Mucosa of gallbladder (tissue), 1 donor: ENCODE data around the gene DSTYK. TPM values are rescaled to one million over a fixed set of nuclear protein-coding genes. Genes with fewer than 3 reads are reported as not detected.
"Not testable (repeated sequence)": the region's sequence is repeated elsewhere in the genome, so short reads cannot be mapped to it uniquely, and the experiment has no call there.

Source experiments
- DNase-seq: peaks from one replicate; pipeline ENCODE4 v3.0.0-alpha.2; 2020; ENCODE audit warnings: low spot score
- total RNA-seq: library from RNA; stranded (reverse); gene quantifications from one replicate; pipeline ENCODE4 v1.2.1, GENCODE V29; 2021
- donor health status: DM: no; HTN: no; CAD: no.

The DSTYK gene
- total RNA-seq, 1 donor from 2014 or later, result 12.4 TPM

DNA sequence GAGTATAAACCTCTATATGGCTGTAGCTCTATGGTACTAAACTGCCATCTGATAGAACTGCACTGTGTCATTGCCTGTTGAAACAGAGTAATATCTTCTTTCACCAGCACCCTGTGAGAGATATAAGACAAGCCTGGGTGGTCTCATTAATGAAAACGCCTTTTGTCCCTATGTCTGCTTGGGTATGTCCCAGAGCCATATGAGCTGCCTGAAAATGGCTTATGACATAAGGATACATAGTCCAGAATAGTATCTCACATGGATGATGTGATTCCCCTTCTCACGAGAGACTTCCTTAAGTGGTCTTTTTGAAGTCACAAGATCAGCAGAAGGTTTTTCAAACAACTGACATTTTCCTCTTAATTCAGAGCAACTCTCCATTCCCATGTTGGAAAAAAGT, 8.9 kb upstream of the DSTYK start:
- no peak for DNase-seq

DNA sequence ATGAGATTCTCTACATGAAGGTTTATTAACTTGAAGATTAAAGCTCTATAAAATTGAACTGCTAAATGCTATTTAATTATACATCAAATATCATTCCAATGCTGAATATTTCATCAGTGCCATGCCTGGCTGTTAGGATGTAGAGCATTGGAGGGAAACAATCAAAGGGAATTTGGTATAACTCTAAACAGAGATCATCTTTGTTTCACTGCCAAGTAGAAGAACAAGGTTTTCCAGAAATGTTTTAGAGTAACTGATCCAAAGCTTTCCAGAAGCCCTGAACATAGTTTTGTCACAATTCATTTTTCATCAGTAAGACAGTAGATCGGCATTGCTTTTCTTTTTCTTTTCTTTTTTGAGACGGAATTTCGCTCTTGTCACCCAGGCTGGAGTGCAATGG, 5.9 kb upstream of the DSTYK start:
- DNase-seq, result no peak

DNA sequence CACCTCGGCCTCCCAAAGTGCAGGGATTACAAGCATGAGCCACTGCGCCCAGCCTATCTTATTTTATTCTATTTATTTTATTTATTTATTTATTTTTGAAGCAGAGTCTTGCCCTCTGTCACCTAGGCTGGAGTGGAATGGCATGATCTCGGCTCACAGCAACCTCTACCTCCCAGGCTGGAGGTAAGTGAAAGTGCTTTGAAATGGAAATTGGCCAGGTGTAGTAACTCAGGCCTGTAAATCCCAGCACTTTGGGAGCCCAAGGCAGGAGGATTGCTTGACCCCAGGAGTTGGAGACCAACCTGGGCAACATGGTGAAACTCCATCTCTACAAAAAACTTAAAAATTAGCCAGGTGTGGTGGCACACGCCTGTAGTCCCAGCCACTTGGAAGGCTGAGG, 5.1 kb upstream of the DSTYK start:
- DNase-seq, result no peak

DNA sequence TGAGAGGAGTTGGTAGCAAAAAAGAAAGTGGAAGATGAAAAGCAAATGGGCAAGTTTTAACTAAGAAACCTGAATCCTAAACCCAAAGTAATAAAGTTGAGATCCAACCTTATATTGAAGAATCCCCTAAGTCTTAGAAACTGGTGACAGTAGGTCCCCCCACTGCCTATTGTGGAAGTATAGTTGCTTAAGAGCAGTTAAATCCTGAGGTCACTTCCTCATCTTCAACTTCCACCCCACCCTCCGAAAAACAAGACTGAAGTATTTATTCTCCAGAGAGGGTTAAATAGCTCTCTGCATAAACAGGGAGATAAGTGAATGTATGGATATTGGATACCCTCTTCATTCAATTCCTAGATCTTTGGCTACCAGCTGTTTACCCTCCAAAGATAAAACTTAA, 3.3 kb upstream of the DSTYK start:
- DNase-seq, result no peak

DNA sequence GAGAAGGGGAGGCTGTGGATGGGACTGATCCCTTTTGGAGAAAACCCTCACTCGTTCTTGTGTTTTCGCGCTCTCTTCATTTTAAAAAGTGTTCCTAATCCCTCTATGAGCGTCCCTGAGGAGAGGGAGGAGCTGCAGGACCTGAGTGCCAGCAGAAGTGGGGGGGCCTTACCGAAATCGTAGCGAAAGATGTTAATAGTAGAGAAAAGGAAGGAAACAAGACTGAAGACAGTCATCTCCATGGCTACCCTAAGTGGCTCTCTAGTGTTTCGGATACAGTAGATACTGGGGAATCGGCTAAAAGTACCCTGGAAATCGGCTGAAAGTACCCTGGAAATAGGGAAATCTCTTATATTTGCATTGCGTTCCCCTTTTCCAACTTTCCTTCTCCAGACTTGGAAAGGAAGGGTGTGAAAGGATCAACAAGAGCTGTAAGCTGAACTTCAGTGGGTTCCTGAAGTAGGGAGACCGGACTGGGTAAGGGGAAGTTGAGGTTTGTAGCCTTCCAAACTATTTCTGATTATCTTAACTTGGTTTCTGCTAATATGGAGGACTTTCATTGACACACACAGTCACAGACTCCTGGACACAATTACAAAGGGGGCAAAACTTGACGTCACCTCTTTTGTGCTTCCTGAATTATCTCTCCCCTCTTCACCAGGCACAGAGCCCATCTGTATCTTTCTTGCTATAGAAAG, 486 bp upstream of the DSTYK start:
- no peak for DNase-seq

DNA sequence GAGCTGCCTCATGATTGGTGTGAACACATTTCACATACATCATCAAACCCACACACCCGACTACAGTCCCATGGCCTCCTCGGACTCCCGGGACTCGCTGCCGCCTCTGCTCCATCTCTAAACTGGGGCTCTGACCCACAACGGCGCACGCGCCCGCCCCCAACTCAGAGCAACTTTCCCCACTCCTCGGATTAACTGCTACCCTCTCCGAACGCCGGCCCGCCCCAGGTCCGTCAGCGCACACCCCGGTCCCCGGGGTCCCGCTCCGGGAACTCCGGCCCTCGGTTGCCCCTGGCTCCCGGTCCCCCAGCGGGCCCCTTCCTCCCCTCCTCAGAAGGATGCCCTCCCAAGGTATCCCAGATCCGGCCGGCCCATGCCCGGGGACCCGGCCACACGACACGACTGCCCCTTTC, 740 bp downstream of the DSTYK start:
- DNase-seq, result no peak

DNA sequence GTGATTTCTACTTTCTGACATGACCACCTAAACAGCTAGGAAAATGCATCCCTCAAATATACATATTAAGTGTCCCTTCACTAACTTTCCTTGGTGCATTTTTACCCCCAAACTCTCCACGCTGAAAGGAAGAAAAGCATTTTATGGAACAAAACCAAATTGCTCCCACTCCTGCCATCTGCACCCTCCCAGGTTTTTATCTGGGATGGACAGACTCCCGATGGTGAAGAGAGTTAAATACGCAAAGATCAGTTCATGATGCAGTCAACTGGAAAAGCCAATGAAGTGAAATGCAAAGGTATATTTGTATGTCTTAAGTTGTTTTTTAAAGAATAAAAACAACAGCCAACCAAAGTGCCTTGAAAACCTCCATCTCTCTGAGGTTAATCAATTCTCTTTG, 2.7 kb downstream of the DSTYK start:
- DNase-seq, result no peak

DNA sequence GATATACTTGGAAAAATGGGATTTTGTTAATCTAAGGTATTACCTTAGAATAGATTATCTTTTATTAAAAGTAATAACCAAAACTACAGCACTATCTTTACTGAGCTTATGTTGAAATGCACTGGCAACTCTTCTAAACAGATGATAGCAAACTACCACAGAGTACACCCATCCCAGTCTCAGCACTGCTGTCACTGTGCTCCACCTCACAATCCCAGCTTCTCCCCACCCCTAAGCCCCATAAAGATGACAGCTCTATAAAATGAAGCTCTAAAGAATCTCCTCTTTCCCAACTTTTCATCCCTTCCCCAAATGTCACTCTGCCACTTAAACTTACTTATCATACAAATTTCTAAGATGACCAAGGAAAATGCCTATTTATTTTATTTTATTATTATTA, 6.4 kb downstream of the DSTYK start:
- DNase-seq, result no peak

DNA sequence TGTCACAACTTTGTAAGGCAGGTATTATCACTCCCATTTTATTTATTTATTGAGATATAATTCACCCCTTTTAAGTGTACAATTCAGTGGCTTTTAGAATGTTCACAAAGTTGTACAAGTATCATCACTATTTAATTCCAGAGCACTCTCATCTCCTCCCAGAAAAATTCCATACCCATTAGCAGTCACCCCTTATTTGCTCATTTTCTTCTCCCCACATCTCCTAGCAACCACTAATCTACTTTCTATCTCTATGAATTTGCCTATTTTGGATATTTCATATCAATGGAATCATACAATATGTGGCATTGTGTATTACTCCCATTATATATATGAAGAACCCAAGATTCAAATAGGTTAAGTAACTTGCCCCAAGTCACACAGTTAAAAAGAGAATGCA, 7.0 kb downstream of the DSTYK start:
- no peak for DNase-seq

DNA sequence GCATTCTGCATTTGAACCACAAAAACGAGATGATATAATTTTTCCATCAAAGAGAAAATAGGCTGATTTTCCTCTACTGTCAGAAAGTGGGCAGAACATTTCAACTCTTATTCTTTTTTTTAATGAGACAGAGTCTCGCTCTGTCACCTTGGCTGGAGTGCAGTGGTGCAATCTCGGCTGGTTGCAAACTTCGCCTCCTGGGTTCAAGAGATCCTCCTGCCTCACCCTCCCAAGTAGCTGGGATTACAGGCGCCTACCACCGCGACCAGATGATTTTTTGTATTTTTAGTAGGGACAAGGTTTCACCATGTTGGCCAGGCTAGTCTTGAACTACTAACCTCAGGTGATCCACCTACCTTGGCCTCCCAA, 11.6 kb downstream of the DSTYK start:
- DNase-seq, result no peak

DNA sequence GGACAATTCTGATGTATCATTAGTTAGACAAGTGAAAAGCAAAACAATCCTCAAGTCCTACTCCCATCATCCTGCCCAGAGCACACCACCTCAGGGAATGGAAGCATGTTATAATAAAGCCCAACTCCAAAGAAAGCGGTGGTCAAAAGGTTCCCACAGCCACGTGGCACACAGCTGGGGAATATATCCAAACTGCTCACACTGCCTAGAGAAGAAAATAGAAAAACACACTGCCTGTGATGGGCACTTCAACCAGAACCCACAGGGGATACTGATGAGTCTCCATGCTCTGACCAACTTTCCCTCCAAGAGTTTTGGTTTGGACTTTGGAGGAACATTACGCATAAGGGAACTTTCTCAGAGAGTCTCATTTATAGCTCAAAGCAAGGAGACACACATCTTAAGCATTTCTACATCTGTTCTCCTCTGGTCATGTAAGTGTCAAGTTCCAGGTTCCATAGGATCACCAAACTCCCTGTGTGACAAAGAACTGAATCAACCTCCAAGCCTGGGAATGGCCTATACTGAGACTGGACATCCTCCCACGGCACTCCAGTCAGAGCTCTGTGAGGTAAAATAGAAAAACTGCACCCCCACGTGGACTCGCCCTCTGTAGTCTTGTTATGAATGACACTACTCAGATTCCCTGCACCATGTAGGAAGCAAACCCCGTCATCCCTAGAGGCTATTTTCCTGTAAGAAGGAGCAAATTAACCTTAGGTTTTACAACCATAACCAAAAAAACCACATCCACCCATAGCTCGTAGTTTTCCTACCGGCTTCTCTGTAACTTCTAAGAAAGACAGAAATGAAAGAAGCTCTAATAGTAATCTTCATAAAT, 12.2 kb downstream of the DSTYK start:
- no peak for DNase-seq

DNA sequence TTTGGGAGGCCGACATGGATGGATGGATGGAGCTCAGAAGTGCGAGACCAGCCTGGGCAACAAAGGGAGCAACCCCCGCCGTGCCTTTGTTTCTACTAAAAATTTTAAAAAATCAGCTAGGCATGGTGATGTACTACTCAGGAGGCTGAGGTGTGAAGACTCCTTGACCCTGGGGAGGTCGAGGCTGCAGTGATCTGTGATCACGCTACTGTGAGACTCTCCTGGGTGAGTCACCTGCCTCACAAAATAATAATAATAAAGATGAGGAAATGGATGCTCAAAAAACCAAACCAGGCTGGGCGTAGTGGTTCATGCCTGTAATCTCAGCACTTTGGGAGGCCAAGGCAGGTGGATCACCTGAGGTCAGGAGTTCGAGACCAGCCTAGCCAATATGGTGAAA, 19.2 kb downstream of the DSTYK start:
- DNase-seq, result no peak

DNA sequence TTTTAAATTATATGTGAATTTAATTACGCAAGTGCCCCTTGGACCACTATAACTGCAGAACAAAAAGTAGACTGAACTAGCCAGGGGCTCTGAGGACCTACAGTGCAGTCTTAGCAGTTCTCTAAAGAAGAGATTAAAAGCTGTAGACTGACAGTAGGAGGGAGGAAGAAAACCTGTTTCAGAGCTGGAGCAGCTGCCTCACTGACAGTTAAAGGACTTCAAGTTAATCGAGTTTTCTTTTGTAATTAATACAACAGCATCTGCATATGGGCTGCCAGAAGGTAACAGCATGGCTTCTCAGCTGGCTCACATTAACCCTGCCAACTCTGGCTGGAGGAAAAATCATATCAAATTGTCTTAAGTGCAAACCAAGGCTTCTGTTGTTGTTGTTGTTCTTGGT, 19.9 kb downstream of the DSTYK start:
- no peak for DNase-seq

DNA sequence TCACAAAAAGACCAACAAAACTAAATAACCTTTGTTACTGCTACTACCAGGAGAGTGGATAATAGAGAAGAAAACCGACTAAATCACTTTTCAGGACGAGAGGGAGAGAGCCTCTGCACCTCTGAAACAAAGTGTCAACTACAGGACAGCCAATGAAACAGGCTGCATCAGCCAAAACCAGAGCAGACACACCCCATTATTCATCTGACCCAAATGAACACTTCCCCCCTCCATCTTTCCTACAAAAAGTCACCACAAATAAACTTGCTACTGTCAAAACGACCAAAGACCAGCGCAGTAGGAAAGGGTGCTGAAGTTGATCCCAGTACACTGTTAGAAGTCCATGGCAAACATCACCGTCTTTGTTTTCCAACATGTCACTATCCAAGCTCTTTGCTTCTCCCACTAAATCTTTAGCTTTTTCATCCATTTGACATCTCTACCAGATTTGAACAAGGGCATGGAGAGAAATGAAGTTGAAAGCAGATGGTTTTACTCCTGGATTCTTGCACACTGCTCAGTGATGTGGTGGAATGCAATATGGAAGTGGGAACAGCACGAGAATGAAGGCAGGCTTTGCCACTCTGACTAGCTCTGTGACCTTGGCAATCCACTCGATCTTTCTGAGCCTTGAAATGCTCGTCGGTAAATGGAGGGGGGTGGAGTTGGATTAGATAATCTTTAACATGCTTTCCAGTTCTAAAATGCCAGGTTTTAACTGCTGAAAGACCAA, 20.5 kb downstream of the DSTYK start:
- DNase-seq, result no peak

DNA sequence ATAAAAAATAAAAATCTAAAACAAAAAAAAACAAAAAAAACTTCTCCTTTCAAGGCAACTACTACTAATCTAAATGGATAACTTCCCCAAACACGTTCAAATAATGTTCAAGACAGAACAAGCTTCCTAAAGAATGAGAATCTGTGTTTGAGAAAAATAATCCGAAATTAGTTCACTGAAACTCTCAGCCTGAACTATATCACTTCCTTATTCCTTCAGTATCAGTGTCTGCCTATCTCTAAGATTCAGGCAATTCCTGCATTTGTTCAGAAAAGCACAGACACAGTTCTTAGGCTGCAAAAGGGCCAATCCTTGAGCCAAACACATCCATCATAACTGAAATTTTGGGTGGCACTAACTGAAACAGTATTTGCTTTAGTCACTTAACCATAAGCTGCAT, 22.4 kb downstream of the DSTYK start:
- DNase-seq, result no peak

DNA sequence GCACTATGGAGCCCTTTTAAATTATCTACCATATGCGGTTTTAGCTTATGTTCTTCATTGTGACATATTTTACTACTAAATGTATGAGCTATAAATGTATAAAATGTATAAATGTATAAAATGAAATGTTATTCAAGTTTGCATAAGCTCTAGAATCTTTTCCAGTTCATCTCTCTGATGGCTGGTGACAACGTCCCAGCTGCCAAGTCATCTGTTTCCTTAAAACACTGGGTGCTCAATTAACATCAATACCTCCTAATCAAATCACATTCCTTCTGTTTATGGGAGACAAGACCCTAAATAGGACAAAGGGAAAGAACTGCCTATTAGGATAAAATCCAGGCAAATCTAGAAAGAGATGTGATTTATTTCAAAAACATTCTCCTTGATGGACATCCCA, 22.9 kb downstream of the DSTYK start:
- DNase-seq, result no peak

DNA sequence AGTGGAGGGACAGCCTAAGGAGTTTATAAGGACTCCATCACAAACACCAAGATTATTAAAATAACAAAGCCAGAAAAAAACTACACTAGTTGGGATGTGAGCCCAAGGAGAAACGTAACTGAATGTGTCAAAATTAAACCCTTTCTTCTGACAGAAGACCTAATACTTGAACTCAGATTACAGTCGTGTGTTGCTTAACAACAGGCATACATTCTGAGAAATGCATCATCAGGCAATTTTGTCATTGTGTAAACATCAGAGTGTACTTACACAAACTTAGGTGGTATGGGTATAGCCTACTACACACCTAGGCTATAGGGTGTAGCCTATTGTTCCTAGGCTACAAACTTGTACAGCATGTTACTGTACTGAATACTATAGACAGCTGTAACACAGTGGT, 23.4 kb downstream of the DSTYK start:
- DNase-seq, result no peak

DNA sequence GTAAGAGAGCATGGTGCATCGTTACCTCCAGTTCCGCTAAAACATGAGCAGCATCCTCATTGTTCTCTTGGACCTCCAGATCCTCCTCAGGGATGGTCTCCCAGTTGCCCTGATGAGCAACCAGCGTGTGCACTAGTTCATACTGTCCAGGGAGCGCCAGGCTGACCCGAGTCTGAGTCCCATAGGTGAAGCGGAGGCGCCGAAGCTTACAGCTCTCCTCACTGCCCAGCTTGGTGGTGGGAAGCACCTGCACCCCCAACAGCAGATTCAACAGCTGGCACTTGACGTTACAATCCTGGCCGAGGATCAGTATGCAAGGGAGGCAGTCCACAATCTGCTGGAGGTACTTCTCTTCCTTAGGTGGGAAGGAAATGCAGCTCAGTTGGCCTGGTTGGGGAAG, 24.1 kb downstream of the DSTYK start:
- no peak for DNase-seq

DNA sequence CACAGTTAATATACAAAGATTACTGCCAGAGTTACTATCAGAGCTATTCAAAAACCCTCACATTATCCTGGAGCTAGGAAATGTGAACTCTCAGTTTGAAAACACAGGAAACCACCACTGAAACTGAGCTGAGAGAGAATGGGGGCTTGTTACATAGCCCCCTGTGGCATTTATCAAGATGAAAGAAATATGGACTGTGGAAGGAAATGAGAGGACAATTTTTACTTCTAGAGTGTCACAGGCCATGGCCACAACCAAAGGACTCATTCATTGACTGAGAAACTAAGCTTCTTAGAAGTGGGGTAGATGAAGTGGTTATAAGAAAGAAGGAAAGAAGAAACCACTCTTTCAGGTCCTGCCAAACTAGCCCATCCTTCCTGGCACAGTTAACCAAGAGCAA, 25.3 kb downstream of the DSTYK start:
- DNase-seq, result no peak

DNA sequence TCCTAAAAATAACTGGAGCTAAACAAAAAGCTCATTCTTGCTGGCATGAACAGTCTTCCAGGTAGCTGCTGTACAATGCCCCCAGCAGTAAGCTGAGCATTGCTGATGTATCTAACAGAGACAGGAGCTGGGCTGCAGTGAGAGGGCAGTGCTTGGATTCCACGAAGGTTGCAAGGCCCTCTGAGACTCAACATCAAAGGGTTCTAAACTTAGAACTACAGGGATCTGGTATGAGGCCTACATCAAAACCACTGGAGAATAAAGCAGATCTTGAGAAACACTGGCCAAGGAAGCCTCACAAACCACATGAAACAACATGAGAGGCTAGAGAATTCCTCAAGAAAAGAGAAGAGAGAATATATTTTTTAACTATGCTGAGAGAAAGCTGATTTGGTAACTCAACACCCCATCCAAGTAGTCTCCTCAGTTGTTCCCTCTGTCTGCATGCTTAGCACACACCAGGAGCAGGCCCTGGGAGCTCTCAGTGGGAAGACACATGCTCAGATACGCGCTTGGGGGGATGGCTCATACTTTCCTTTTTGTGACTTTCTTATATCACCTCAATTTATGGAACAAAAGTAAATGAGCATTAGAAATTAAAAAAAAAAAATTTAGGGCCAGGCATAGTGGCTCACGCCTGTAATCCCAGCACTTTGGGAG, 27.7 kb downstream of the DSTYK start:
- no peak for DNase-seq

DNA sequence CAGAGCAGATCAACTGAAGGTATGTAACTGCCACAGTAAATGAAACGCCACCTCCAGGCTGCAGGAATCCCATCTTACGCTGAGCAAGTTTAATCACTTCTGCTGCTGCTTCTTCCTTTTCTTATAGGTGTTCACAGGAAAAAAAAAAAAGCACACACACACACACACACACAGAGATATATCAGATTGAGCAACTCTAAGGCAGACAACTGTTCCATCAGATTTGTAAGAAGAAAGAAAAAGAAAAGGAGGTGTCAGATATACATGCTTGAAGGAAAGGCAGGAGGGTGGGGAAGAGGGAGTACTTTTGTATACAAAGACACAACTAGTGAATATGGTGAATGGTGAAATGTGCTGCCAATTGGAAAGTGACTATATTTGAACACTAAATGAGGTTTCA, 28.6 kb downstream of the DSTYK start:
- no peak for DNase-seq

DNA sequence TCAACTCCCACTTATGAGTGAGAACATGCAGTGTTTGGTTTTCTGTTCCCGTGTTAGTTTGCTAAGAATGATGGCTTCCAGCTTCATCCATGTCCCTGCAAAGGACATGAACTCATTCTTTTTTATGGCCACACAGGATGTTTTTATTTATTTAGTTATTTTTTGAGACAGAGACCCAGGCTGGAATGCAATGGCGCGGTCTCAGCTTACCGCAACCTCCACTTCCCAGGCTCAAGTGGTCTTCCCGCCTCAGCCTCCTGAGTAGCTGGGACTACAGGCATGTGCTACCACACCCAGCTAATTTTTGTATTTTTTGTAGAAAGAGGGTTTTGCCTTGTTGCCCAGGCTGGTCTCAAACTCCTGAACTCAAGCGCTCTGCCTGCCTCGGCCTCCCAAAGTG, 31.2 kb downstream of the DSTYK start:
- not testable (repeated sequence) for DNase-seq
